ENCODE data around the gene SLCO4A1.

Gene SLCO4A1

DNA sequence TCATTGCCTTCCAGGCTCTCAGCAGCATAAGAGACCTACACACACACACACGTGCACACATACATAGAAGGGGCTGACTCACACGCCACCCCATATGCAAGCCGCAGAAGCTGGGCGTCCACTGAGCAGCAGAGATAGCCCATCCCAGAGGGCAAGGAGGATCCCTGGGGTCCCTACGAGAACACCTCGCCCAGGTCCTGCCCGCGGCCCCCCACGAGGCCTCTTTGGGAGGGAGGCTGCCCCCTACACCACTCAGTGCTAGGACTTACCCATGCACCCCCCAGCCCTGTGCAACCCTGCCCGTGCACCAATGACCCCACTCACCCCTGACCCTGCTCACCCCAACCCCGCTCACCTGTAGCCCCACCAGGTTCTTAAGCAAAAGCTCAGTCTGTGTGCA, 45.8 kb downstream of the SLCO4A1 start:
- no peak for DNase-seq (ENCODE audit: low read depth)

- no peak for DNase-seq (ENCODE audit: low read depth)
Observed at GRCh38 chr20:62688855-62689460, 46.7 kb downstream of the SLCO4A1 start.

DNA sequence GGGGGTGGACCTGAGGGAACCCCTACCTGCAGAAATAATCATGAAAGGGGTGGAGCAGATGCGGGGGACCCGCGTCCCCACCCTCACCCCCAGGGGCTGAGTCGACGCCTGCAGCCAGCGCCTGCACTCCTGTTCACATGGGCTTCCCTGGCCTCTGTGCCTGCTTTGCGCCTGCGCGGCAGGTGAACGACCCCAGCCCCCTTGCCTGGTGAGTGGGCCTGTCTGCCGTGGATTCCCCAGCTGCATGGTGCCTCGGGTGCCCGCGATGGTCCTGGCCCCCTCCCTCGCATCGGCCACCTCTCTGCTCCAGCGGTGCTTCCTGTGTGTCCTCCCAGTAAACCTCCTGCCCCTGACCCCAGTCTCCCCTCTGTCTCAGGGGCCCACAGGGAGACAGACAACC, 47.6 kb downstream of the SLCO4A1 start:
- DNase-seq (ENCODE audit: low read depth): no peak

- no peak for DNase-seq (ENCODE audit: low read depth)
Observed at GRCh38 chr20:62690261-62690820, 48.0 kb downstream of the SLCO4A1 start.

GRCh38 chr20:62691487-62691886, 49.2 kb downstream of the SLCO4A1 start:
- no peak for DNase-seq (ENCODE audit: low read depth)

GRCh38 chr20:62692176-62692575, 49.9 kb downstream of the SLCO4A1 start:
- DNase-seq (ENCODE audit: low read depth): no peak

GRCh38 chr20:62692801-62693523, 50.7 kb downstream of the SLCO4A1 start:
- no peak for DNase-seq (ENCODE audit: low read depth)

GRCh38 chr20:62693524-62693922, 51.2 kb downstream of the SLCO4A1 start:
- DNase-seq (ENCODE audit: low read depth): no peak

- no peak for DNase-seq (ENCODE audit: low read depth)
Observed at GRCh38 chr20:62694106-62694505, 51.8 kb downstream of the SLCO4A1 start.

GRCh38 chr20:62694868-62695267, 52.6 kb downstream of the SLCO4A1 start:
- no peak for DNase-seq (ENCODE audit: low read depth)

DNA sequence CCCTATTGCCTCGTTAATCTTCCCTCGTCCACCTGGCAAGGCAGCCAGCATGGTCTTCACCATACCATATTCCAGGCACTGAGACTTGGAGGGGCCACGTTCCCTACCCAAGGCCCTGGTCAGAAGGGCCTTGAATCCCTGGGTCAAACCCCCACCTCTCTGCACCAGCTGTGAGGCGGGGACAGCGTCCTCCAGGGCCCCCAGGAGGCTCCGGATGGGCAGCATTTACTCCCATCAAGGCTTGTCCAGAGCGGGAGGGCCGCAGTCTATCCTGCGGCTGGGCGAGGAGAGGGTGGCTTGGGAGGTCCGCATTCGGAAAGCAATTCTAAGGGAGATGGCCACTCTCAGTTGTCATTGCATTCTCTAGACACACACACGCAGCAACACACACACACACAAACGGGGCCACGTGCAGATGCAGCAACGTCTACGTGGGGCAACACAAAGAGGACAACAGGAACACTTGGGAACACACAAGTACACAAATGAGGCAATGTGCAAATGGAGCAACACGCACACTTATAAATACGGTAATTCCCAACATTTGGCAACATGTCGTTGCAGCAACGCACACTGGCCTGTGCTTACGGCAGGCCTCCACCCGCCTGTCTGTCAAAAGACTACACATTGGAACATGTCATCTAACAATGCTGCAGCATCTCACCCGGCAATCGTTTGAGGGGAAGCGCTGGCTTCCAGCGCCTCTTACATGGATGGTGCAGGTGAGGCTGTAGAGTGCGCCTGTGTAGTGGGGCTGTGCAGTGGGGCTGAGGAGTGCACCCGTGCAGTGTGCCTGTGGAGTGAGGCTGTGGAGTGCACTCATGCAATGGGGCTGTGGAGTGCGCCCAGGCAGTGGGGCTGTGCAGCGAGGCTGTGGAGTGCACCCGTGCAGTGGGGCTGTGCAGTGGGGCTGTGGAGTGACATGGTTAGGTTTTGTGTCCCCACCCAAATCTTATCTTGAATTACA, 53.4 kb downstream of the SLCO4A1 start:
- no peak for DNase-seq (ENCODE audit: low read depth)

DNA sequence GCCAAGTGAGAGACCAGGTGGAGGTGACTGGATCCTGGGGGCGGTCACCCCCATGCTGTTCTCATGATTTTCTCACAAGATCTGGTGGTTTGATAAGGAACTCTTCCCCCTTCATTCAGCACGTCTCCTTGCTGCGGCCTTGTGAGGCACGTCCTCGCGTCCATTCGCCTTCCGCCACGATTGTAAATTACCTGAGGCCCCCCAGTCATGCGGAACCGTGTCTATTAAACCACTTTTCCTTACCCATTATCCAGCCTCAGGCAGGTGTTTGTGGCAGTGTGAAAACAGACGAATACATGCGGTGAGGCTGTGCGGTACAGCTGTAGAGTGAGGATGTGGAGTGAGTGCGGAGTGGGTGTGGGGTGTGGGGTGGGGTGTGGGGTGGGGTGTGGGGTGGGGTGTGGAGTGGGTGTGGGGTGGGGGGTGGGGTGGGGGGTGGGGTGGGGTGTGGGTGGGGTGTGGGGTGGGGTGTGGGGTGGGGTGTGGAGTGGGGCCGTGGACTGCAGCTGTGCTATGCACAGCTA, 54.2 kb downstream of the SLCO4A1 start:
- no peak for DNase-seq (ENCODE audit: low read depth)

DNA sequence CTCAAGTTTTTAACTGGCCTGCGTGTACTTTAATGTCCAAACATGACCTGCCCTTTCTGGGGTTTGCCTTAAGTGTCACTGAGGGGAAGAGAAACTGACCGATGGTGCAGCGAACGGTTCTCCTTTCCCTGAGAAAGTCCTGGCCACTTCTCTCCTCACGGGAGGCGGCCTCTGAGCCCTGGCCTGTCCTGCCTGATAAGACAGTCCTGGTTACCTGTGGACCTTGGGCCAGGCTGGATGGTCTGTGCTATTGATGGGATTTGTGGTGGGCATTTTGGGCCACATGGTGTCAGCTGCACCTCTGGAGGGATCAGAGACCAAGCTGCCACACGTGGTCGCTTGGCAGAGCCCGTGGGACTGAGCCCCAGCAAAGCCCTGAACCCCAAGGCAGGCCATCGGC, 54.7 kb downstream of the SLCO4A1 start:
- DNase-seq (ENCODE audit: low read depth): no peak

DNA sequence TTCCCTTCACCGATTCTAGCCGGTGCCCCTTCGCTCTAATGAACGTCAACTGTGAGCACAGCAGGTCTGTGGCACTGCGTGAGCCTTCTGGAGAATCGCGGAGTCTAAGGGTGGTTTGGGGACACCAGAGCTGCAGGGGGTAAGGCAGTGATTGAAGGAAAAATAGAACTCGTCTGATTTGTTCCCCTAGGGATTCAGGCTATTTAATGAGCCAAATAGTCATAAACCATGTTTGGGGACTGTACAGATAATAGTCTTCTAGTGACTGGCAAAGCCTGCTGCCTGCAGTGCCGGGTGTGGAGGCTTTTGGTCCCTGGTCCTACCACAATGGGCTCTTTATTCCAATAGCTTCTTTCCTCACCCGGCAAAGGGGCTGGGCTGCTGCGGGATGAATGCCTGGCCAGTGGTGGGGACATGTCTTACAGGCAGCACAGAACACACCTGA, 55.2 kb downstream of the SLCO4A1 start:
- no peak for DNase-seq (ENCODE audit: low read depth)

- no peak for DNase-seq (ENCODE audit: low read depth)
Observed at GRCh38 chr20:62698231-62698630, 55.9 kb downstream of the SLCO4A1 start.

GRCh38 chr20:62699296-62699695, 57.0 kb downstream of the SLCO4A1 start:
- DNase-seq (ENCODE audit: low read depth): no peak

DNA sequence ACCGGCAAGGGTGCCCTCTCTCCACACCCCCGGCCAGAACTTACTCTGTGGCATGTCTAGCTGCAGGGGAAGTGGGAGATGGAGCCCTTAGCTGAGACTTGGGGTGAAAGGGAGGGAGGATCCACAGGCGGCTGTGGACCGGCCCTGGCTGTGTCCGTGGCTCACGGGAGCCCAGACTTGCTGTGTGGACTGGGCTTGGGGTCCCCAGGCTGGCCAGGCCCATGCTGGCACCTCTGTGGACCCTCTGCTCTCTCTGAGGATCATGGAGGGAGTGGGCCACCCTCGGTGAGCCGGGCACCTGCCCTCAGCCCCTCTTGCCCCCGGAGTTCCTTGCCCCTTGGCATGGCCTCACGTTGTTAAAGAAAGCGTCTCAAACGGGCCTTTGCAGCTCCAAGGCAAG, 57.4 kb downstream of the SLCO4A1 start:
- no peak for DNase-seq (ENCODE audit: low read depth)

GRCh38 chr20:62700261-62700930, 58.1 kb downstream of the SLCO4A1 start:
- DNase-seq (ENCODE audit: low read depth): no peak

DNA sequence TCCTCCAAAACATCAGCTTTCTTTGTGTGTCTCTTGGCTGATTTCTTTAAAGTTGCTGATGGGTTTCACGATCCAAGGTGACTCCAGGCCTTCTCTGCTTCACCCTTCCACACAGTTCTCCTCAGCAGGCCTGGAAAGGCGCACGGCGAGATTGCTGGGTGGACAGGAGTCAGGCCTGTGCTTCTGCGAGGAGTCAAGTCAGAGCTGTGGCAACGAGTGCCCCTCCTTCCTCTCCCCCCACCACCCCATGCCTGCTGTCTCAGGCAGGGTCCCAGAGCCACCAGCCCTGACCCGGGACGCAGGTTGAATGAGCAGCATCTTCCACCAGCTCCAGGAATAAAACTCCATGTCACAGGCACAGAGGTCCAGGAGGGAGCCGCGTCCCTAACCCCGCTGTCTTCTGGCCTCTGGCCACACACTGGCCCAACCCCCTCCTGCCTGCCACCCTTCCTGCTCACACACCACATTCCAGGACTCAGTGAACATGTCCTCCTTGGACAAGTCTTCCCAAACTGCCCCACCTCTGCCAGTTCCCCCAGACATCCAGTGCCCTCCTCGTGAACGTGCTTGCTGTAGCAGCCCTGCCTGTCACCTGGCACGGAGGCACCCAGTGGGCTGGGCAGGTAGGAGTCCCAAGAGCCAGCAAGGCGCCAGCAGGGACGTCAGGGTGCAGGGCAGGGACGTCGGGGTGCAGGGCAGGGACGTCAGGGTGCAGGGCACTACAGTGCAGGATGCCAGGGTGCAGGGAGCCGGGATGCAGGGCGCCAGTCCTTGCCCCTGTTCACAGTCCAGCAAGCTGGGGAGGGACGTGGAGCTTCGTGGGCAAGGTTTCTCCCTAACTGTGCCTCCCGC, 59.1 kb downstream of the SLCO4A1 start:
- DNase-seq (ENCODE audit: low read depth): no peak

DNA sequence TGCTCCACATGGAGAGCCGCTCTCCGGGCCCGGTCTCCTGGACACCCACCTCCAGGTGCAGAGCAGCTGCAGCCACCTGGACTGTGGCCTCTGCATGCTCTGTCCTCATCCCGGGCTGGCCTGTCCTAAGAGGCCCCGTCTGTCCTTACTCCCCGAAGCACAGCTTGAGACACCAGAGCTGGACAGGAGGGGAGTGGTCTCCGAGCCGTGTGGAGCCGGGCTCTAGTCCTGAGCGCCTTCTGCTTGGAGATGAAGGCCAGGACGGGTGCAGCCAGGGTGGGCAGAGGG, 59.7 kb downstream of the SLCO4A1 start:
- DNase-seq (ENCODE audit: low read depth): no peak

All from T-helper 22 cell (primary cell).